ENCODE data around the gene SEC24C.

- no peak for TF ChIP-seq CTCF (IDR thresholded peaks at IDR 0.05)
- TF ChIP-seq POLR2A (IDR thresholded peaks at IDR 0.05), result no peak
Observed at GRCh38 chr10:73788864-73789658, 44.9 kb downstream of the SEC24C start.

Data from right lobe of liver (tissue), 4 donors.